K562 (cell line): ENCODE measurements around the gene ATXN10. TPM values are rescaled to one million over a fixed set of nuclear protein-coding genes. Genes with fewer than 3 reads are reported as not detected.

Source experiments
- ATAC-seq: fragments of 200-7000 bp; cut with Tn5 transposase; 3 replicates; pipeline ENCODE4 v1.9.1; 2020; ENCODE audit warnings: moderate library complexity
- BruUV-seq: library from RNA; stranded (reverse); fragments of 400-500 nt; replicated peaks from 2 replicates; lab custom pipeline; 2021; lab: Mats Ljungman, UMichigan
- CTCF ChIA-PET: fragments of 300-600 bp; formaldehyde crosslinking; extraction: SDS; loops from one replicate; lab custom pipeline; 2021; ENCODE audit warnings: low intra/inter-chr PET ratio; lab: Yijun Ruan, JAX
- POLR2A ChIA-PET: fragments of 300-600, 350-650 bp; sonication (Branson Sonifier 250); formaldehyde crosslinking; extraction: SDS; loops from one replicate; lab custom pipeline; 2021; ENCODE audit warnings: antibody characterized with exemption, inconsistent platforms; lab: Yijun Ruan, JAX
- DNase-seq, 4 experiments: peaks; one replicate each; pipeline versions ENCODE4 v3.0.0 to v3.0.0-alpha.2; 2011 to 2018; ENCODE audit warnings: low spot score in 3 of 4, mixed read lengths in 3 of 4; ENCODE audit errors: extremely low read depth in 1 of 4
- FAIRE-seq: peaks from 2 replicates; lab custom pipeline; 2011; peaks lifted over from hg19 to GRCh38; lab: Jason Lieb, UNC
- H2AFZ ChIP-seq: 2 replicates; pipeline ENCODE4 v1.6.0; 2011; ENCODE audit warnings: low read depth, low read length, control low read depth, inconsistent platforms
- H3K27ac ChIP-seq: fragments of 200-600 bp; 3 replicates; pipeline ENCODE4 v1.8.0; 2011; ENCODE audit warnings: low read depth, mild to moderate bottlenecking, control low read depth, inconsistent platforms, low read length, moderate library complexity, mixed read lengths; ENCODE audit errors: extremely low read depth
- H3K27me3 ChIP-seq, 2 experiments: fragments of 300-600 bp in 1 of 2; 2 replicates in 1 of 2; 3 replicates in 1 of 2; pipeline versions ENCODE4 v1.6.0 to v1.8.0; 2011; ENCODE audit warnings: inconsistent platforms in 2 of 2, low read length in 2 of 2, mild to moderate bottlenecking in 1 of 2, mixed read lengths in 1 of 2, moderate library complexity in 1 of 2; ENCODE audit not compliant: control insufficient read depth in 2 of 2, insufficient read depth in 2 of 2
- H3K36me3 ChIP-seq: fragments of 300-600 bp; 3 replicates; pipeline ENCODE4 v1.8.0; 2011; ENCODE audit warnings: mild to moderate bottlenecking, low read length, inconsistent platforms; ENCODE audit not compliant: control insufficient read depth, insufficient read depth
- H3K4me1 ChIP-seq, 2 experiments: fragments of 200-600 bp in 1 of 2; replicated peaks in 1 of 2; 2 replicates in 1 of 2; 3 replicates in 1 of 2; pipeline versions ENCODE4 v1.5.1 to v1.8.0; 2011; ENCODE audit warnings: inconsistent platforms in 2 of 2, low read length in 2 of 2, mild to moderate bottlenecking in 1 of 2, mixed read lengths in 1 of 2, moderate library complexity in 1 of 2; ENCODE audit not compliant: control insufficient read depth in 2 of 2, insufficient read depth in 2 of 2
- H3K4me2 ChIP-seq: 2 replicates; pipeline ENCODE4 v1.6.1; 2011; ENCODE audit warnings: low read length, control low read depth, inconsistent platforms, mixed read lengths; ENCODE audit not compliant: insufficient read depth
- H3K4me3 ChIP-seq: fragments of 200-600 bp; sonication (generic), shearing (Covaris generic); 2 replicates; pipeline ENCODE4 v1.5.1; 2016; ENCODE audit warnings: control low read depth, inconsistent platforms
- H3K79me2 ChIP-seq: fragments of 200-600 bp; 3 replicates; pipeline ENCODE4 v1.8.0; 2011; ENCODE audit warnings: low read length, inconsistent platforms; ENCODE audit not compliant: control insufficient read depth, insufficient read depth
- H3K9ac ChIP-seq, 2 experiments: 2 replicates each; pipeline versions ENCODE4 v1.6.0 to v1.6.1; 2011; ENCODE audit warnings: low read depth in 2 of 2, low read length in 2 of 2, control low read depth in 1 of 2, inconsistent platforms in 1 of 2, mild to moderate bottlenecking in 1 of 2, mixed read lengths in 1 of 2; ENCODE audit not compliant: insufficient read depth in 1 of 2
- H3K9me1 ChIP-seq: one replicate; pipeline ENCODE4 v1.6.0; 2011; ENCODE audit warnings: inconsistent platforms, mild to moderate bottlenecking, low read length, moderate library complexity; ENCODE audit not compliant: control insufficient read depth, insufficient read depth
- H3K9me3 ChIP-seq: replicated peaks from 2 replicates; pipeline ENCODE4 v1.5.1; 2011; ENCODE audit warnings: low read depth, low read length, inconsistent platforms; ENCODE audit not compliant: control insufficient read depth, insufficient read depth
- H4K20me1 ChIP-seq: replicated peaks from 2 replicates; pipeline ENCODE4 v1.6.1; 2011; ENCODE audit warnings: low read length, inconsistent platforms, mixed read lengths; ENCODE audit not compliant: control insufficient read depth, insufficient read depth
- PHB2 ChIP-seq: fragments of 450-650 bp; IDR thresholded peaks from 2 replicates; pipeline ENCODE4 v1.6.1; 2017; ENCODE audit warnings: low read depth
- ZC3H8 ChIP-seq: fragments of 450-650 bp; IDR thresholded peaks from 2 replicates; pipeline ENCODE4 v1.6.1; 2017
- ZNF121 ChIP-seq: sonication (generic); formaldehyde crosslinking; conservative IDR thresholded peaks from 2 replicates; pipeline ENCODE4 v1.8.0; 2022; ENCODE audit warnings: missing genetic modification reagents
- ZNF41 ChIP-seq: fragments of 250-450 bp; sonication (Bioruptor Pico); conservative IDR thresholded peaks from 2 replicates; pipeline ENCODE4 v1.4.0; 2020; ENCODE audit warnings: mild to moderate bottlenecking
- ZNF707 ChIP-seq: fragments of 250-450 bp; sonication (Bioruptor Pico); conservative IDR thresholded peaks from 2 replicates; pipeline ENCODE4 v1.8.0; 2022; ENCODE audit warnings: inconsistent platforms, mild to moderate bottlenecking, moderate library complexity
- ZNF77 ChIP-seq: fragments of 250-450 bp; sonication (Bioruptor Pico); IDR thresholded peaks from 2 replicates; pipeline ENCODE4 v1.5.0; 2020
- WGBS: fragments of 100-300 bp; shearing (Covaris generic); methylation state at CpG from one replicate; pipeline ENCODE4 v1.1.6; 2016; ENCODE audit warnings: low coverage, mixed read lengths; ENCODE audit not compliant: insufficient coverage; ENCODE audit errors: missing lambda C conversion rate; 5-methylcytosine and 5-hydroxymethylcytosine counted together
- in situ Hi-C: fragments of 300-500 bp; cut with MboI; formaldehyde crosslinking; loops from 4 replicates; pipeline ENCODE4 v1.15.0; 2018; ENCODE audit warnings: inconsistent platforms, mixed read lengths
- intact Hi-C: fragments of 100-400 bp; cut with micrococcal nuclease; formaldehyde crosslinking; loops from 2 replicates; pipeline ENCODE4 v1.14.2; 2022
- polyA plus RNA-seq, 8 experiments: library from polyadenylated mRNA; depleted of rRNA in 4 of 8; stranded (reverse) in 5 of 8; unstranded in 3 of 8; fragments of >200 nt; fragmentation: Nextera tagmentation in 2 of 8; fragmentation: Illumina TruSeq in 1 of 8; extraction: Ambion mirVana in 2 of 8; extraction: Trizol in 1 of 8; gene quantifications; 2 replicates each; pipeline versions ENCODE4 v1.2.1 to v1.2.3, GENCODE V29; 2011 to 2014; ENCODE audit warnings: inconsistent platforms in 1 of 8, missing spikeins in 1 of 8
- total RNA-seq, 7 experiments: library from RNA; depleted of rRNA in 6 of 7; stranded (reverse); fragments of >200 nt in 6 of 7; fragmentation: Illumina TruSeq in 2 of 7; extraction: Trizol in 2 of 7; gene quantifications; 2 replicates each; pipeline versions ENCODE4 v1.2.1 to v1.2.3, GENCODE V29; 2011 to 2021; ENCODE audit warnings: low replicate concordance in 1 of 7

Gene ATXN10
- total and polyA plus RNA-seq, 9 of the 15 experiments (the other 6 are each of a cell fraction or from before 2014, with no cell fraction given) = 11.5 to 190 (median 33.6) TPM

DNA sequence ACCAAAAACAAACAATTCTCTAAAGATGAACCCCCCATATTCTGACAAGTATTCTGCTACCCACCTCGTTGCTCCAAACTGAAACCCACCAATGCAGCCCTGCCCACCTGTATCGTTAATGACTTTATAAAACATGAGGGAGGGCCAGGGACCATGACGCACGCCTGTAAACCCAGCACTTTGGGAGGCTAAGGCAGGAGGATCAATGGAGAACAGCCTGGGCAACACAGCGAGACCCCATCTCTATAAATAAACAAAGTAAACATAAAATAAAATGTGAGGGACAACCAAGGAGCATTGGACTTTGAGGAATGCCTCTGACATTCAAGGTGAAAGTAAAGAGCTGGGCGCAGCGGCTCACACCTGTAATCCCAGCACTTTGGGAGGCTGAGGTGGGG is 39.8 kb upstream of the ATXN10 start:
- CTCF ChIA-PET = no interaction called here

DNA sequence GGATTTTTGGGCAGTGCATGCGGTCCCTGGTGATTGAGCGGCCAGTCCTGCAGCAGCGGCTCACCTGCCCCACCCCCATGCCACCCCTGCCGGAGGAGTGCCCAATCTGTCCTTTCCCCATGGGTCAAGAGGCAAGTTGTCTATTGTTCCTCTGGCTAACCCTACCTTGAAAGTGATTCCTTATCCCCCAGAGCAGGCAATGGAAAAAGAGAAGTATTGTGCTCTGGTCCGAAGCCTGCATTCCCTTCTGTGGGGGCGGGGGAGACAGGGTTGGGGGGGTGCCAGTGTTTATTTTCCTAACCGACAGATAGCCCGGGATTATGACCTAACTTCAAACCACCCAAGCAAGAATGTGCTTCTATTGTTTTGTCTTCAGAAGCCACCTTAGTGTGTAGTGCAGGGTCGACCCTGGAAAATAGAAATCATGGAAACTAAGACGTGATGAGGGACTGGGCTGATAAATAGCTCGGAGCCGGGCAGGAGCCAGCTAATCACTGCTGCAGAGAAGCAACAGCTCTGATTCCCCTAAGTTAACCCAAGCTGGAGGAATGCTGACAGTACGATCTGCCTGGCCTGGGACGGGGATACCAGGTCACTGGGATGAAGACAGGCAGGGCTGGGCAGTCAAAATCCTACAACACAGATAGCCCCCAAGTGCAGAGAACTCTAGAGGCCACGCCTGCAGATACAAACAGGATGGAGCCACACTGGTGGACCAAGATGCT is 38.7 kb upstream of the ATXN10 start:
- no peak overlapping the region for H3K4me2 ChIP-seq
- H3K4me1 ChIP-seq = peaks cover 0 to 5% of the 10 kb centered on the region in 2 experiments; a peak in 3 of 5 replicates
- ChIA-PET POLR2A (no interaction called here), CTCF (no interaction called here)
- no peaks in the 10 kb centered on the region for H3K79me2 ChIP-seq
- TF ChIP-seq ZNF77 = no peak
- TF ChIP-seq PHB2 = no peak
- no peak for TF ChIP-seq ZNF41 (CRISPR knock-in tag)
- TF ChIP-seq ZNF707 (CRISPR knock-in tag) = no peak
- TF ChIP-seq ZC3H8 = no peak
- TF ChIP-seq, all 486 proteins: peak for 0
- BruUV-seq = no TSS peak
- Histone ChIP-seq H3K9me3 (no peaks in the 10 kb centered on the region), H3K27me3 (peaks cover 6 to 37% of the 10 kb centered on the region in 2 experiments; a peak in 2 of 5 replicates), H2AFZ (no peak overlapping the region), H3K27ac (no peak overlapping the region), H3K36me3 (no peaks in the 10 kb centered on the region), H3K9ac (no peak overlapping the region), H4K20me1 (no peaks in the 10 kb centered on the region), H3K9me1 (no peaks in the 10 kb centered on the region), H3K4me3 (no peak overlapping the region)
- WGBS = 4% methylated on average over 12 of the region's 15 CpGs
- DNase-seq (no peak), FAIRE-seq (no peak), ATAC-seq (no peak)
- in situ Hi-C loops = no loop called here
- intact Hi-C loops = no loop called here

More for the DNA sequence above, 39.8 kb upstream of the ATXN10 start:
- FAIRE-seq (no peak), DNase-seq (no peak), ATAC-seq (no peak)
- Histone ChIP-seq H3K9ac (no peak overlapping the region), H3K79me2 (no peaks in the 10 kb centered on the region), H3K4me3 (no peak overlapping the region), H3K27ac (no peak overlapping the region), H3K9me3 (no peaks in the 10 kb centered on the region), H3K36me3 (no peaks in the 10 kb centered on the region), H3K9me1 (no peaks in the 10 kb centered on the region), H3K4me1 (peaks cover 0 to 3% of the 10 kb centered on the region in 2 experiments; a peak in 3 of 5 replicates), H3K4me2 (no peak overlapping the region), H2AFZ (no peak overlapping the region), H3K27me3 (peaks cover 6 to 37% of the 10 kb centered on the region in 2 experiments; a peak in 2 of 5 replicates), H4K20me1 (no peaks in the 10 kb centered on the region)
- WGBS = 5% methylated on average over 7 of the region's 7 CpGs
- intact Hi-C loops = no loop called here
- peak; percentile 58 for TF ChIP-seq ZNF121 (CRISPR knock-in tag)
- no peak for TF ChIP-seq ZNF41 (CRISPR knock-in tag)
- in situ Hi-C loops = no loop called here
- POLR2A ChIA-PET = no interaction called here
- no TSS peak for BruUV-seq
